Measurements from ENCODE around the gene SULT1B1.
"Not testable (repeated sequence)": the region's sequence is repeated elsewhere in the genome, so short reads cannot be mapped to it uniquely, and the experiment has no call there.

The SULT1B1 gene

GRCh38 chr4:69768554-69768953 is 8.1 kb upstream of the SULT1B1 start:
- H3K27ac Mint-ChIP-seq; H3K9me3 Mint-ChIP-seq; H3K4me3 Mint-ChIP-seq; DNase-seq; ATAC-seq (replicated peaks); H3K36me3 Mint-ChIP-seq (ENCODE audit: insufficient read depth); H3K4me1 Mint-ChIP-seq (ENCODE audit: low read depth in 2 of 2); H3K27me3 Mint-ChIP-seq: not testable (repeated sequence)

DNA sequence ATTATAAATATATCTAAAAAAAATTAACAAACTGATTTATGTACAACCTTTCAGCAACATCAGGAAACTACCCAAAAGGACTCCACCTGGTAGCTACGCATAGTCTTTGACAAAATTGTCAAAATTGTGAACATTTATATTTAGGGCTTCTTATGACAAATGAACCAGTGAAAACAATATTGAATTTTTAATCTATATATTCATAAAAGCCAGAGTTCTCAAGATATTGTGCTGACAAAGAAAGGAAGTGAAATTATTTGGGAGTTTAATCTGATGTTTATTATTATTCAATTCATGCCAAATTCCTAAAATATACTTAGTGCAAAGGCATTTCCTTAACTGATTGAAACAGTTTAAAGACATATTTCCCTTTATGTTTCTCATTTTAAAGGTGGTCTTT is 5.3 kb upstream of the SULT1B1 start:
- Mint-ChIP-seq H3K36me3 (ENCODE audit: insufficient read depth) (no peaks in the 10 kb centered on the region), H3K4me3 (no peak overlapping the region), H3K4me1 (ENCODE audit: low read depth in 2 of 2) (no peaks in the 10 kb centered on the region), H3K9me3 (no peaks in the 10 kb centered on the region), H3K27me3 (no peaks in the 10 kb centered on the region), H3K27ac (no peak overlapping the region)
- no peak for ATAC-seq (replicated peaks)
- DNase-seq, result no peak

- Mint-ChIP-seq H3K4me1 (ENCODE audit: low read depth in 2 of 2) (no peaks in the 10 kb centered on the region), H3K27ac (no peak overlapping the region), H3K27me3 (no peaks in the 10 kb centered on the region), H3K36me3 (ENCODE audit: insufficient read depth) (no peaks in the 10 kb centered on the region), H3K4me3 (no peak overlapping the region), H3K9me3 (no peaks in the 10 kb centered on the region)
- ATAC-seq (replicated peaks), result no peak
- DNase-seq, result no peak
These were observed 3.9 kb upstream of the SULT1B1 start for GRCh38 chr4:69764311-69764710.

DNA sequence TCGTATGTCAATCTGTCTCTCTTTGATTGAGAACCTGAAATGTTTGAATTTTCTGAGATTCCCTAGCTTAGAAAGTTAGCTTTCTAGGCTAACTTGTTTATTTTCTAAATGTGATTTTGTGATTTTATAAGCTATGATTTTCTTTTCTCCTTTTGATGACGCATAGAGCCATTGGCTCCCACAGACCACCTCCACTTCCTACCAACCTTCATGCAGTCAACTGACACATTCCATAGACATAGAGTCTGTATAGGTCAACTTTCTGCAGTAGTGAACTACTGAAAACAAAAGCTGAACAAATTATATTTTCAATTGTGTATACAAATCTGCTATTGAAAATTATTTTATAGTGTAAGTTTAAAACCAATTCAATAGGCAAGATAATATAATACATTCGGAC is 2.8 kb upstream of the SULT1B1 start:
- no peak for DNase-seq
- Mint-ChIP-seq H3K4me1 (ENCODE audit: low read depth in 2 of 2) (no peaks in the 10 kb centered on the region), H3K9me3 (no peaks in the 10 kb centered on the region), H3K27me3 (no peaks in the 10 kb centered on the region), H3K36me3 (ENCODE audit: insufficient read depth) (no peaks in the 10 kb centered on the region), H3K4me3 (no peak overlapping the region), H3K27ac (no peak overlapping the region)
- no peak for ATAC-seq (replicated peaks)

DNA sequence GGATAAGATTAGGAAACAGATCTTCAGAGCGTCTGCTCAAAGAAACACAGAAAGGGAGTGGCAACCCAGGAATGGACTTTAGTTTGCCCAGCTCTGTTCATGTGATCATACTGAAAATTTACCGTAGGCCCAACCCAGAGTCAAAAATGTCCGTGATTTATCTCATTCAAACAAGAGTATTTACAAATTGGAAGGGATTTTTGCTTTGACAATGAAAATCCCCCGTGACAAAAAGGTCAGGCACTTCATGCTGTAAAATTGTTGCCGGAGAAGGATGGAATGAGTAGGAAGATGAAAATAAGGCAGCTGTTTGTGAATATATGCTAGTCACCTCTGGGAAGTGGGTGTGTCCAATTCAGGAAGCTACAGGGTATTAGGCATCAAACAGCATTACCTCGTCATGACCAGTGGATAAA is 1.2 kb downstream of the SULT1B1 start:
- Mint-ChIP-seq H3K4me1 (ENCODE audit: low read depth in 2 of 2) (no peaks in the 10 kb centered on the region), H3K4me3 (no peak overlapping the region), H3K36me3 (ENCODE audit: insufficient read depth) (no peaks in the 10 kb centered on the region), H3K9me3 (no peaks in the 10 kb centered on the region), H3K27ac (no peak overlapping the region), H3K27me3 (no peaks in the 10 kb centered on the region)
- DNase-seq, result no peak
- no peak for ATAC-seq (replicated peaks)

- no peak for DNase-seq
- H3K27ac Mint-ChIP-seq, result no peak overlapping the region
- no peaks in the 10 kb centered on the region for H3K36me3 Mint-ChIP-seq (ENCODE audit: insufficient read depth)
- H3K9me3 Mint-ChIP-seq, result peaks cover 0 to 10% of the 10 kb centered on the region in 2 donors
- ATAC-seq (replicated peaks), result no peak
- H3K27me3 Mint-ChIP-seq, result no peaks in the 10 kb centered on the region
- no peak overlapping the region for H3K4me3 Mint-ChIP-seq
- no peaks in the 10 kb centered on the region for H3K4me1 Mint-ChIP-seq (ENCODE audit: low read depth in 2 of 2)
These were observed 3.0 kb downstream of the SULT1B1 start for GRCh38 chr4:69757464-69757863.

- peaks cover 3 to 10% of the 10 kb centered on the region in 2 donors for H3K9me3 Mint-ChIP-seq
- no peak overlapping the region for H3K27ac Mint-ChIP-seq
- H3K36me3 Mint-ChIP-seq (ENCODE audit: insufficient read depth), result no peaks in the 10 kb centered on the region
- H3K4me3 Mint-ChIP-seq, result no peak overlapping the region
- DNase-seq (no peak), ATAC-seq (replicated peaks) (no peak)
- H3K27me3 Mint-ChIP-seq, result no peaks in the 10 kb centered on the region
- no peaks in the 10 kb centered on the region for H3K4me1 Mint-ChIP-seq (ENCODE audit: low read depth in 2 of 2)
These were observed 5.4 kb downstream of the SULT1B1 start for GRCh38 chr4:69754926-69755580.

DNA sequence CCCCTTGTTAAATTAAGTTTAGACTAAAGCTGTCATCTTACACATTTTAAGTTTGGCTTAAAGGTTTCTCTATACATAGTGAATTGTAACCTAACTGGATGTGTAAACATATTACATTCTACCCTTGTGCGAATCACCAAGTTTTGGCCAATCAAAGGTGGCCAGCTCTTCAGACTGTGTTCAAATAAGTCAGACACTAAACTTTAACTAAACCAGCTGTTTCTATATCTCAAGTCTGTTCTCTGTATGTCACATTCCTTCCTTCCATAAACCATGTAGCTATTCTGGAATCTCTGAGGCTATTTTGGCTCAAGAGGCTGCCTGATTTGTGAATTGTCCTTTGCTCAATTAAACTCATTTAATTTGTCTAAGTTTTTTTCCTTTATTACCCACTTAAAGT is 6.7 kb downstream of the SULT1B1 start:
- H3K4me3 Mint-ChIP-seq, result no peak overlapping the region
- H3K27ac Mint-ChIP-seq, result no peak overlapping the region
- H3K27me3 Mint-ChIP-seq, result no peaks in the 10 kb centered on the region
- no peaks in the 10 kb centered on the region for H3K4me1 Mint-ChIP-seq (ENCODE audit: low read depth in 2 of 2)
- ATAC-seq (replicated peaks), result no peak
- no peaks in the 10 kb centered on the region for H3K36me3 Mint-ChIP-seq (ENCODE audit: insufficient read depth)
- DNase-seq, result no peak
- peaks cover 3 to 10% of the 10 kb centered on the region in 2 donors for H3K9me3 Mint-ChIP-seq

- no peaks in the 10 kb centered on the region for H3K27me3 Mint-ChIP-seq
- H3K4me1 Mint-ChIP-seq (ENCODE audit: low read depth in 2 of 2), result no peaks in the 10 kb centered on the region
- no peak for ATAC-seq (replicated peaks)
- peaks cover 3 to 26% of the 10 kb centered on the region in 2 donors for H3K9me3 Mint-ChIP-seq
- H3K27ac Mint-ChIP-seq, result no peak overlapping the region
- H3K4me3 Mint-ChIP-seq, result no peak overlapping the region
- H3K36me3 Mint-ChIP-seq (ENCODE audit: insufficient read depth), result no peaks in the 10 kb centered on the region
- no peak for DNase-seq
These were observed 10.1 kb downstream of the SULT1B1 start for GRCh38 chr4:69750346-69750745.

- Mint-ChIP-seq H3K27ac (no peak overlapping the region), H3K36me3 (ENCODE audit: insufficient read depth) (no peaks in the 10 kb centered on the region), H3K9me3 (peaks cover 3 to 28% of the 10 kb centered on the region in 2 donors), H3K4me1 (ENCODE audit: low read depth in 2 of 2) (no peaks in the 10 kb centered on the region), H3K27me3 (no peaks in the 10 kb centered on the region), H3K4me3 (no peak overlapping the region)
- DNase-seq (no peak), ATAC-seq (replicated peaks) (no peak)
These were observed 10.6 kb downstream of the SULT1B1 start for GRCh38 chr4:69749771-69750170.

GRCh38 chr4:69748173-69748572 is 12.2 kb downstream of the SULT1B1 start:
- DNase-seq (no peak), ATAC-seq (replicated peaks) (no peak)
- H3K36me3 Mint-ChIP-seq (ENCODE audit: insufficient read depth), result no peaks in the 10 kb centered on the region
- H3K9me3 Mint-ChIP-seq, result peaks cover 4 to 31% of the 10 kb centered on the region in 2 donors
- H3K27ac Mint-ChIP-seq, result no peak overlapping the region
- no peaks in the 10 kb centered on the region for H3K27me3 Mint-ChIP-seq
- H3K4me1 Mint-ChIP-seq (ENCODE audit: low read depth in 2 of 2), result no peaks in the 10 kb centered on the region
- H3K4me3 Mint-ChIP-seq, result no peak overlapping the region

- no peak for ATAC-seq (replicated peaks)
These were observed 16.3 kb downstream of the SULT1B1 start for GRCh38 chr4:69744157-69744478.

GRCh38 chr4:69743476-69744156 is 16.8 kb downstream of the SULT1B1 start:
- ATAC-seq (replicated peaks), result no peak
- Mint-ChIP-seq H3K4me1 (ENCODE audit: low read depth in 2 of 2) (no peaks in the 10 kb centered on the region), H3K27me3 (no peaks in the 10 kb centered on the region), H3K9me3 (peaks cover 7 to 35% of the 10 kb centered on the region in 2 donors), H3K36me3 (ENCODE audit: insufficient read depth) (no peaks in the 10 kb centered on the region), H3K27ac (no peak overlapping the region), H3K4me3 (no peak overlapping the region)
- DNase-seq, result no peak

More at GRCh38 chr4:69744157-69744478, 16.3 kb downstream of the SULT1B1 start:
- H3K27me3 Mint-ChIP-seq, result no peaks in the 10 kb centered on the region
- DNase-seq, result no peak
- H3K36me3 Mint-ChIP-seq (ENCODE audit: insufficient read depth), result no peaks in the 10 kb centered on the region
- H3K27ac Mint-ChIP-seq, result no peak overlapping the region
- H3K4me3 Mint-ChIP-seq, result no peak overlapping the region
- no peaks in the 10 kb centered on the region for H3K4me1 Mint-ChIP-seq (ENCODE audit: low read depth in 2 of 2)
- H3K9me3 Mint-ChIP-seq, result peaks cover 7 to 35% of the 10 kb centered on the region in 2 donors

DNA sequence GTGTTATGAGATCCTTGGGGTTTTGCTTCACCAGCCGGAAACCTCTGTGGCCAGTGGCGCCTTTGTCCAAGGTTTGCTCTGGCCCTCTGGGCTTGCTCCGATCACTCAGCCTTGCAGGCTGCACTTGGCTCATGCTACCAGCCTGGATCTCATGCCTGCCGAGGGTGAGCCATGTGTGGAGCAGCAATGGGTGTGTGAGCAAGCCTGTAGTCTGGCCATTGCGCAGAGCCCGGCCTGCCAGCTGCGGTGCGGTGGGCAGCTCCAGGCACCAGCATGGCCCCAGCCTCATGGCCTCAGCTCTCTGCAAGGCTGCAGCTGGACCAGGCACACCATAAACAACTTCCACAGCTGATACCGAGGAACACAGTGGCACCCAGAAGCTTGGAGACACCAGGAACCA is 17.8 kb downstream of the SULT1B1 start:
- no peak for ATAC-seq (replicated peaks)

More for the DNA sequence above, 17.8 kb downstream of the SULT1B1 start:
- no peak overlapping the region for H3K4me3 Mint-ChIP-seq
- H3K27me3 Mint-ChIP-seq, result no peaks in the 10 kb centered on the region
- no peak overlapping the region for H3K27ac Mint-ChIP-seq
- no peak for DNase-seq
- H3K4me1 Mint-ChIP-seq (ENCODE audit: low read depth in 2 of 2), result no peaks in the 10 kb centered on the region
- no peaks in the 10 kb centered on the region for H3K36me3 Mint-ChIP-seq (ENCODE audit: insufficient read depth)
- H3K9me3 Mint-ChIP-seq, result peaks cover 7 to 35% of the 10 kb centered on the region in 2 donors

Measured in effector memory CD8-positive, alpha-beta T cell (primary cell).